Globus pallidus (tissue), 1 donor: ENCODE measurements around the gene FABP3.

Source experiments
- DNase-seq: peaks from one replicate; pipeline ENCODE4 v3.0.0-alpha.2; 2015; ENCODE audit warnings: low spot score

FABP3 gene

DNA sequence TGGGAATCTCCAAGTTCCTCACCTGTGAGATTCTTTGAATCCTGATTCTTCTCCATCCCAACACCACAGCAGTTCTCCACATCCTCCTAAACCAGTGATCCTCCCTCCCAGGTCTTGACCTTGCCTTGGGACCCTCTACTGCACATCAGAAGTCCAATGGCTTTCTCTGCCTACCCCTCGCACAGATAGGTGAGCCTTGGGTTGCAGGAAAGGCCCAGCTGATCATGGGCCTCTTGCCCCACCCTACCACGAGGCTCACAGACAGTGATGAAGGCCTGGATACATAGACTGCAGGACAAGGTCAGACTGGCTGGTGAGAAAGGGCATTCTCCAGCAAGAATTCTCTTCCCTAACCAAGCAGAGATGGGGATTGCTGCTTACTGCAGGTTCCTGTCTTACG lies 825 bp downstream of the FABP3 start:
- DNase-seq = no peak

DNA sequence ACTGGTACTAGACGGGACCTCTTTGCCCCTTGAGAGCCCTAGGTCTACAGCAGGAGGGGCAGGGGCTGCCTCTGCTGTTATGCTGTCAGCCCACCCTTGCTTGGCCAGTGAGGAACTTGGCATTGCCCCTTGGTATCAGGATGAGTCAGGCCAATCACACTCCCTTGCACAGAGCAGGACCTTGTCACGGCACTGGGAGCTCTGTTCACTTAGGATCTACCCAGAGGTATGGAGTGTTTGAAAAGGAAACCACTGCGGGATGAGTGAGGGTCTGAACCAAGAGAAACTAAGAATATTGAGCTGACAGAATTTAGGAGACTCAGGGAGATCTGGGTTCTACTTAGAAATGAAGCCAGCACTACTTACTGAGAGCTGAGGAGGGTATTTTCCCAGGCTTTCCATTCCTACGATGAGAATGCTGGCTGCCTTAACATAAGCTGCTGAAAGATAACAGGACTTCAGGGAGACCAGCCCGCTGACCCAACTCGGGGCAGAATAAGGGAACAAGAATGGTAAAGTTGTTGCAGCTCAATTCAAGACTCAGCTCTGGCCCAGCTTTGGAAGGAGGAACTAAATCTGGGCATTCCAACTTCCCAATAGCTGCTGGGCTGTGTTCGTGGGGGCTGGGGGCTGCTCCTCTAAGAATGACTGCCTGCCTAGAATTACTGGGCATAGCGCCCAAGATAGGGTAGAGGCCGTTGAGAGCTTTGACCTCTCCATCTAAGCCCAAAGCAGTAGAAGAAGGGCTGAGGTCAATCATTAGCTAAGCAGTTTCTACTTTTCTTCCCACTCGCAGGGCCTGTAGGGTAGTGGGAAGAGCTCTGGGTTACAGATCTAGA lies 1.5 kb downstream of the FABP3 start:
- DNase-seq = no peak

DNA sequence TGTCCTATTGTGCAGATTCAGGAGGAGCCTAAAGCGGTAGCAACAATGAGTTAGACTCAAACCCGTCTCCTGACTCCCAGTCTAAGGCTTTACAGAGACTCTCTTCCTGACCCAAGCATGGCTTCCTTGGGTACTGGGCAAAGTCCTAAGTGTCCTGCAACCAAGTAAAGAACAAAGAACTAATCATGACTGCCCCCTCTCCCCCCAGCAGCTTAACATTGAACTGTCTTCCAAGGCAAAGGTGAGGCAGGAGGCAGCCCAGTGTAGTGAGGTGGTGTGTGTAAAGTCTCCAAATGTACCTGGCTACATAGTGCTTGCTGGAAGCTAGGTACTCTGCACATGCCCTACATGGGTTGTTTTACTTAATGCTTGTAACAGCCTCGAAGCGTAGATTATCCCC lies 2.3 kb downstream of the FABP3 start:
- no peak for DNase-seq

DNA sequence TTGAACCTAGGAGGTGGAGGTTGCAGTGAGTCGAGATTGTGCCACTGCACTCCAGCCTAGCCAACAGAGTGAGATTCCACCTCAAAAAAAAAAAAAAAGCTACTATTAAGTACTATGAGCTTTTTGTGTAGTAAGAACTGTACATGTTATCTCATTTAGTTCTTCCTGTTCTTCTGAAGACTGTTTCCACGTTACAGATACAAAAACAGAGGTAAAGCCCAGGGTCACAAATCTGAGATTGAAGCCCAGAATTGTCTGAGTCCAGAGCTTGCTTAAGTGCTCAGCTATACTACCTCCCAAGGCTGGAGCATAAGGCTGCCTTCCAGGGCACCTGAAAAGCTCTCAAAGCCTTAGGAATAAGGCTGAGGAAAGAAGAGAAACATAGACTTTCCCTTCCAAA lies 2.9 kb downstream of the FABP3 start:
- DNase-seq = no peak

DNA sequence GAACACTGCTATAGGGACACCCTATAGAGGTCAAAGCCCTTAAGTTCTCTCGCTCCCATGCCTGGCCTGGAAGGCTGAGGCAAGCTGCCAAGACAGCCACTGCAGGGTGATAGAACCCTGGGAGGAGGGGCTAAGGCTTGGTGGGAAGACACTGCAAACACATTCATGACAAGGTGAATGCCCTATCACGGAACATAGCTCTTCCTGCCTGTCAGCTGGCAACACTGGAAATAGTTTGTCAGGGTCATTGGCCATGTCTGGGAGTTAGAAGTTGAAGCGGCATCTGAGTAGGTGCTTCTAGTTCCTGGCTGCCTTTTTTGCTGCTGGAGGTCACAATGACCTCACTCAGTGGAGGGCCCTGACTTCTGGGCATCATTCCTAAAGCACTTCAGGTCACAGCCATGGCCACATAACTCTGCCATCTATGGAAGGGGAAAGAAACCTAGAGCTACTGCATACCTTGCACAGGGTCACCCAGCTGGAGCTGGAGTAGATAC lies 4.2 kb downstream of the FABP3 start:
- DNase-seq = no peak

DNA sequence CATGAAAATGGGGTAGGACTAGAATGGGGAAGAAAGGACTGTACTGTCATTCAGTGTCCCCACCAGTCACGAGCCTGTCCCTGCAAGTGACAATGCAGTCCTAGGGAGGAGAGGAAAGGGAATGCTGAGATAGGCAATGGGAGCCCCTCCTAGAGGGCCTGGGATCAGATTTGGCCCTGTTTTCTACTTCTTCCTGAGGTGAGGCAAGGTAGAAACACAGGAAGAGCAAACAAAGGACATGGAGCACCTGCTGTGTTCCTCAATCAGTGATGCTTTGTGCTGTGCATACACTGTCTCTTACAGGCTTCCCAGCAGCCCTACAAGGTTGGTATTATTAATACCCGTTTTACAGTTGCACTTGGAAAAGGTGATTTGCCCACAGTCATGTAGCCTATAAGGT lies 6.1 kb downstream of the FABP3 start:
- DNase-seq = no peak

DNA sequence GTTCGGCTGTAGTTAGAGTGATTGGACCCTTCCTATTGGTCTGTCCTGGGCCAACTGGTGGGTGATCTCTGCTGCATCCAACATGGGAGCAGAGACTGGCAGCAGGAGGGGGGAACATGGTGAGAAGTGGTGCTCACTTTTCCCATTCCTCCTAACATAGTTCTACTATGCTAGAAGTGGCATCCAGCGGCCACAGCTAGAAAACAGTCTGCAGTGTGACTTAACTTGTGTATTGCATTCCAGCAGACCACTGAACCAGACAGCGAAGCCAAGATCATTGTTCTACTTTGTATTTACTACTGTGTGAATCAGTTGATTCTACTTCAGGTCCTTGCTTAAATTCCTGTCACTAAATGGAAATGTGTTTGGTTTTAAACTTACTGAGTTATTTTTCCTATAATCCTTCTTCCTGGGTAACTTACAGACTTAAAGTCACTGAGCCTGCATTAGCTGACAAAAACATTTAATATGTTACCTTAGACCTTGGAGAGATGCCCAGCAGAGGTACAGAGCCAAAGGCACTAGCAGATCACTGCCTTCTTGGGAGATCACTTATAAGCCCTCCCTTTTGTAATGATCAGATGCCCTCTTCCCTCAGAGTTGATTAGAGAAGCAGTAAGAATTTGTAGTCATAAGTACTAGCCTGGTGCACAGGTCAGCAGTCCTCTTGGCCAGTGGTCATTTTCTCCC lies 8.2 kb downstream of the FABP3 start:
- no peak for DNase-seq

DNA sequence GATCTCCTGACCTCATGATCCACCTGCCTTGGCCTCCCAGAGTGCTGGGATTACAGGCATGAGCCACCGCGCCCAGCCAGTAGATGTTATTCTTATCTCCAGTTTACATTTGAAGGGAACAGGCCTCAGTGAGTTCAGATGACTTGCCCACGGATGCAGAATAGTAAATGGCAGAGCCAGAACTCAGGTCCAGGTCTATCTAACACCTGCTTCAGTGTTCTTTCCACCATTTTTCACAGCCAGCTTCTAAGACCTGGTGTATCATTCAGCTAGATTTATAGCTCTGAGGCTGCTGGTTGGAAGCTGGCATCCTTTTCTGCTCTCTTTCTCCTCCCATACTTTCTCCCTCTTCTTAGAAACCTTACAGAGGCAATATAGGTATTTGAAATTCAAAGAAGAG lies 10.8 kb downstream of the FABP3 start:
- DNase-seq = no peak

DNA sequence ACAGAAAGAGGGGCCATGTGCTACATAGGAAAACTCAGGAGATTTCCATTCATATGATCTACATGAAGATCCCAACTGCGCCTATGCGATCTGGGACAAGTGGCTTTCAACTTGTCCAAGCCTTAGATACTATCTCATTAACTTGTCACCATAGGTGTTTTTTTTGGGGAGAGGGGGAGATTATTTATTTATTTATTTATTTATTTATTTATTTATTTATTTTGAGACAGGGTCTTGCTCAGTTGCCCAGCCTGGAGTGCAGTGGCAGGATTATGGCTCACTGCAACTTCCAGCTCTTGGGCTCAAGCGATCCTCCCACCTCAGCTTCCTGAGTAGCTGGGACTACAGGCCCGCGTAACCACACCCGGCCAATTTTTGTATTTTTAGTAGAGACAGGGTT lies 11.3 kb downstream of the FABP3 start:
- DNase-seq = no peak

DNA sequence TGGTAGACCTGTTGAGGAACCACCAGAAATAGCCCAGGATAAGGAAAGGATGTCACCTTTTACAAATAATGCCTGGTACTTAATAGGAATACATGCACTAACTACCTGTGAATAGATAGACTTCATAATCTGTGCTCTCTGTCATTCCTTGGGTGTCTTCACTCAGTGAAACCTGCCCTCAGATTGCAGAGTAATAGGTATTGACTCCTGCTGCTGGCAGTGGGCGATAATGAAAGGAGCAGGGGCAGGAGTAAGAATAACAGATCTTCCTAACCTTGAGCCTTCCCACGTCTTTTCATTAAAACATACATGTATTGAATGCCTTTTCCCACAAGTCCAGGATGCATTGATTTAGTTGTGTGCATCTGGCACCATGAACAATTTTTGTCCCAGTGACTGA lies 16.4 kb downstream of the FABP3 start:
- DNase-seq = no peak

DNA sequence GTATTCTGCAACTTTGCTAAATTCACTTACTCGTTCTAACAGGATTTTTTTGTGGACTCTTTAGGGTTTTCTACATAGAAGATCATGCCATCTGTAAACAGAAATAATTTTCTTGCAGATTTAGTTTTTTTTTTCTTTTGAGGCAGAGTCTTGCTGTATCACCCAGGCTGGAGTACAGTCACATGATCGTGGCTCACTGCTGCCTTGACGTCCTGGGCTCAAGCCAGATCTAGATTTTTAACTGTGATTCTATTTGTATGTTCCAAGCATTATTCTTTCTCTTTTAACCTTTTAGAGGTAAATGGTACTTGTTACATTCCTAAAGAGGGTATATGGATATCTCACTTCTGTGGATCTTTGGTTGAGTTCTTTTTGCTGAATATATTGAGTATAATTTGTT lies 18.6 kb downstream of the FABP3 start:
- DNase-seq = no peak

DNA sequence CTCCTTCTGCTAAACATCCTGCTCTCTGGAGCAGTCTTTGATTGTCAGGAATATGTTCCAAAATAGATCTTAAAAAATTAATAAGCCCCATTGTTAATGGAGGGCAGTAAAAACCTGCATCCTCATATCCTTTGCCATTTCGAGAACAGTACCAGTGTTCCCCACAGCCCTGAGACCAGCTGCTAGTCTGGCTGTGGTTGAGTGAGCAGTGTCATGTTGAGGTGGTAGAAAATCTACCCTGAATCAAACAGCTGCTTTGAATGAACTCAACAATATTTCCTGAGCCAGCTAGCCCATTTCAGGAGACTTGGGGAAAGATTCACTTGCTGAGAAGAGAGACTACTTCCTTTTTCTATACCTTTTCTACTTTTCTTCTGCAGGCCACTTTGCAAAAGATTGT lies 24.4 kb downstream of the FABP3 start:
- DNase-seq = no peak

DNA sequence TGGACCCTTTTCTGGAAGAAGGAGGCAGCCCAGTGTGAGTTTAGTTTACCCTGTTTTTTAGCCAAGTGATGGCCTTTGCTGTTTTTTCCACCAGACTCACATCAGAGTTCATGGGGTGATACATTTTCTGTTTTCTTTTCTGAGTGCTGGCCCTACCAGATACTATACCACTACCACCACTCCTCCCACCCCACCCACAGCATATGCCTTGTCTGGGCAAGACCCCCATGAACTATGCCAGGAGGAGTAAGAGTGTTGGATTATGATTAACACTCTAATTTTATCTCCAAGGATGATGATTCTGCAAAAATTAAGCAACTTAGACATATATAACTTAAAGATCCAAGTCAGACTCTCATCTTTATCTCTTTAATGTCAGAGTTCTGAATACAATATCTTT lies 26.1 kb downstream of the FABP3 start:
- DNase-seq = no peak

DNA sequence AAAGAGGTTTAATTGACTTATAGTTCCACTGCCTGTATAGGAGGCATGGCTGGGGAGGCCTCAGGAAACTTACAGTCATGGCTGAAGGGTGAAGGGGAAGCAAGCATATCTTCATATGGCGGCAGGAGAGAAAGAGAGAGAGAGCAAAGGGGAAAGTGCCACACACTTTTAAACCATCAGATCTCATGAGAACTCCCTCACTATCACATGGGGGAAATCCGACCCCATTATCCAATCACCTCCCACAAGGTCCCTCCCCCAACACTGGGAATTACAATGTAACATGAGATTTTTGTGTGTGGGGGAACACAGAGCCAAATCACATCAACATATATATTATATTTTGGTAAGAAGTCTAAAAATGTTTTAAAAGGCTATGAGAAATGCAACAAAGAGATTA lies 27.2 kb downstream of the FABP3 start:
- DNase-seq = no peak

DNA sequence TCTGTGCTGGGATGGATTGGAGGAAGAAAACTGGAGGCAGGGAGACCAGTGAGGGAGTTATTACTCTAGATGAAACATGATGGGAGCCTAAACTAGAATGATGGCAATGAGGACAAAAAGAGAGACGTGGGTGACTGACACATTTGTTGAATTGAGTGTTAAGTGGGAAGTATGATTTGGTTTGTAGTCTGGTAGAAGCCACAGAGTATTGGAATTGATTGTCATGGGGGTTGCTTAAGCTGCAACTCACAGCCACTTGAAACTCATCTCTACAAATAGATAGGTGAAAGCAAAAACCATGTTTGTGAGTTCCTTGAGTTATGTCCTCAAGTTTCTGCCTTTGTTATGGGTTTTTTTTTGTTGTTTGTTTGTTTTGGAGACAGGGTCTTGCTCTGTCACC lies 28.4 kb downstream of the FABP3 start:
- no peak for DNase-seq

DNA sequence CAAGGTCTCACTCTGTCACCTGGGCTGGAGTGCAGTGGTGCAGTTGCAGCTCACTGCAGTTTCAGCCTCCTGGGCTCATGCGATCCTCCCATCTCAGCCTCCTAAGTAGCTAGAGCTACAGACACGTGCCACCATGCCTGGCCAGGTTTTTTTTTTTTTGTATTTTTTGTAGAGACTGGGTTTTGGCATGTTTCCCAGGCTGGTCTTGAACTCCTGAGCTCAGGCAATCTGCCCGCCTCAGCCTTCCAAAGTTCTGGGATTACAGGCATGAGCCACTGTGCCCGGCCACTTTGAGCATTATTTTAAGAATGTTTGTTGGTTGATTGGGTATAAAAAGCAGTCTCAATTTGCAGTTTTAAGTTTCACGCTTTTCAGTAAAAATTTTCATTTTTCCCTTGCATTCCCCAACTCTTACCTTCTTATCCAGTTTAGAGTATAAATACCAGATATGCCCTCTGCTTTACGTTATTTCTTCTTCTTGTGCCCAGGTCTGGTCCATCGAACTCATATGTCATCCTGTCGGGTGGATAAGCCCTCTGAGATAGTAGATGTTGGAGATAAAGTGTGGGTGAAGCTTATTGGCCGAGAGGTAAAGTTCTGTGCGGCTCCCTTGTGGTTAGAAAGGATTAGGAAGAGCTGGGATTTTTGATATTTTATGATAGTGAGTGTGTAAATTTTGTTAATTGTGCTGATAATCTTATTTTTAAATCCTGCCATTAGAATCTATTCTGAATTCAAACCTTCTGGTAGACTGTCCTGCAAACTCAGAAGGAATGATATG lies 36.0 kb downstream of the FABP3 start:
- DNase-seq = no peak

DNA sequence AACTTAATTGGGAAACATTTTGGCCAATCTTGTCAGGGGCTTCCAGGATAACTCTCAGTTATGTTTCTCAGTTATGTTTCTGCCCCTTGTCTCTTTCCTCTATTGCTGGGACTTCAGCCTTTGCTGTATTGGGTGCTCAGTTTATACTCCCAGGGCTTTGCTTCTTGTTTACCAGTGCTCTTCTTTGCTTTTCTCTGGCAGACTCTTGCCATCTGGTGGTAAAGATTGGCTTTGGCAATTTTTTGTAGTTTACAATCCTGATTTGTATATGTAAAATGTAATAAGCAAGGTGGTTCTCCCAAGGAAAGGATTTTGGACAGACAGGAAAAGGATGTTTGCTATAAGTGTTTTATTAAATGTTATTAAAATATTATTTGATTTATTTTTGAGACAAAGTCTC lies 37.9 kb downstream of the FABP3 start:
- peak; percentile 66 for DNase-seq

DNA sequence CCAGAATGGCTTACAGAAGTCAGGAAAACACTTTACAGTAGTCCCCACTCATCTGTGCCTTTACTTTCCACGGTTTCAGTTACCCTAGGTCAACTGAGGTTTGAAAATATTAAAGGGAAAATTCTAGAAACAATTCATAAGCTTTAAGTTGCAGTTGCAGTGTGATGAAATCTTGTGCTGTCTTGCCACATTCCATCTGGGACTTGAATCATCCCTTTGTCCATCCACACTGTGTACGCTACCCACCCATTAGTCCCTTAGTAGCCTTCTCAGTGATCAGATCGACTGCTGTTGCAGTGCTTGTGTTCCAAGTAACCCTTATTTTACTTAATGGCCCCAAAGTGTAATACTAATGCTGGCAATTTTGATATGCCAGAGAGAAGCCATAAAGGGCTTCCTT lies 45.5 kb downstream of the FABP3 start:
- DNase-seq = no peak

DNA sequence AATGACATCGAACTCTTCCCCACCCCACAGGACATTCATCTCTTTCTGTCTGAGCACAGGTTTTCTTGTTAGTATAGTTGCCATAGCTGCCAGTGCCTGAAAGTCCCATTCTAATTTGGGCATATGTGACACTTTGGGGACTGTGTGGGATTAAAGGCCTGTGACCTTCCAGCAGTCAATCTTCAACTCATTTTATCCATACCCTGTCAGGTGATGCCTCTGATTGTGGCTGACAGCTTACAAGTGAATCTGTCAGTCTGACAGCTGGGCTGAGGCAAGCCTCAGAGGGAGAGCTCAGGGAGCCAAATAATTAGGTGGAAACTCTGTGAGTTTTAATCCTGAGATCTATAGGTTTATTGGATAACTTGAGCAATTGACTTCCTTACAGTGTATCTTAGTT lies 46.4 kb downstream of the FABP3 start:
- no peak for DNase-seq

DNA sequence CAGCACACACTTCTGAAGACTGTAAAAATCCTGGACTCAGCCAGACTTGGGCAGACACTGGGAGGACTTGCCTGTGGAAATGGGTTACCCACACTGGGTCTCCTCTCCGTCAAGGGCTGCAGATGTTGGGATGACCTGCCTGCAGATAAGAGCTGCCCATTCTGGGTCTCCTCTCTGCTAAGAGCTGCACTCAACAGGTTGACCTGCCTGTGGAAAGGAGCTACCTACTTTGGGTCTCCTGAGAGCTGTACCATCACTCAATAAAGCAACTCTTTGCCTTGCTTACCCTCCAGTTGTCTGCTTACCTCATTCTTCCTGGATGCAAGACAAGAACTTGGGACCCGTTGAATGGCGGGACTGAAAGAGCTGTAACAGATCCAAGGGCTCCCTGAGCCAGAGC lies 47.9 kb downstream of the FABP3 start:
- DNase-seq = no peak

DNA sequence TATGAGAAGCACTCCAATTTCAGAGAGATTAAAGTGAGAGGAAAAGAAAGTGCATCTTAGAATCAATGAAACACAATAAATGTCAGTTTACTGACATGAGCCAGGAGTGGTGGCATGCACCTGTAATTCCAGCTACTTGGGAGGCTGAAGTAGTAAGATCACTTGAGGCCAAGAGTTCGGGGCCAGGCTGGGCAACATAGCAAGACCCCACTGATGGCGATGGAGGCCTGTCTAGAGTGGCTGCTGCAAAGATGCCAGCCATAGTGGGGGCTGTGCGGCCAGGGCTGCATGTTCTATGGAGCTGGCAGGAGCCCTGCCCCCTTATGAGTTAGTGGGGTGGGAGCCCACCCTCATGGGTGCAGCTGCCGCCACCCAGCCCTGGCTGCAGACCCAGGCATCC lies 48.8 kb downstream of the FABP3 start:
- no peak for DNase-seq

DNA sequence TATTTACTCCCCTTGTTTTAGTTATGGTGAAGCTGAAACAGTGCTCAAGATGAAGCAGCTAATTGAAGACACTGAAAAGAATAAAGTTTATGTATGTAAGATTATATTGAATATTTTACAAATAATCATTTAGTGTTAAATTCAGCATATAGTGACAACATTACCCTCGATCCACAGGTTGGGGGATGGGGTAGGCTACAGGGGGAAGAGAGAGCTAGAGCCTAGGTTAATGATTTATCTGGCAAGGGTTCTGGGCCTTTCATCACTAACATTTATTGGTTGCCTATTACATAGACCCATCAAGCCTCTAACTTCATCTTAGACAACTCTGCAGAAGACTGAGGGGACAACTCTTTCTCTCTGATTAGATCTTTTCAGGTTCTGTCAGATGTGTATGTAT lies 54.7 kb downstream of the FABP3 start:
- DNase-seq = no peak

DNA sequence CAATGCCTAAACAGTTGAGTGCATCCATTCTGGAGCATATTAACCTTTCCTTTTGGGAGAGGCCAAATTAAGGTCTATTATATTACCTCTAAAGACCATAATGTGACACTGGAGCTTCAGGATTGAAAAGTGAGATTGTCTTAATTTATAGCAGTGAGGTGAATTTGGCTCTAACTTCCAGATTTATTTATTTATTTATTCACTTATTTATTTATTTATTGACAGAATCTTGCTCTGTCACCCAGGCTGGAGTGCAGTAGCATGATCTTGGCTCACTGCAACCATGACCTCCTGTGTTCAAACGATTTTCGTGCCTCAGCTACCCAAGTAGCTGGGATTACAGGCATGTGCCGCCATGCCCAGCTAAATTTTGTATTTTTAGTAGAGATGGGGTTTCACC lies 57.0 kb downstream of the FABP3 start:
- no peak for DNase-seq
